ENCODE results near the gene PLPP4. TPM values are rescaled to one million over a fixed set of nuclear protein-coding genes. Genes with fewer than 3 reads are reported as not detected.

PLPP4 gene
- total RNA-seq, 1 experiment from 2014 or later, result not detected

DNA sequence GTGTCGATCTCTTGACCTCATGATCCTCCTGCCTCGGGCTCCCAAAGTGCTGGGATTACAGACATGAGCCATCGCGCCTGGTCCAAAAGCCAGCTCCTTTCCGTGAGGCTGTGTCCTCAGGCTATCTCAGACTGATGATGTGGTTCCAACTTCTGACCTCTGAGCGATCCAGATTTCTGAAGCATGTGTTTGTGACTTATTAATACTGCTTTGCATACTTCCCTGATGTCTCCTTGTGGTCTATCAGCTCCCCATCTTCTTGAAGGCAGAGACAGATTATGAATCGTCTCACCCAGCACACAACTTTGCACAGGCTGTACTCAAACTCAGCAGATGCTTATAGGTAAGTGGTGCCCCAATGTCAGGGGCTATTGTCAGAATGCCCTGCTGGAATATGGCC is 2.0 kb upstream of the PLPP4 start:
- TF ChIP-seq, protein P1, sequence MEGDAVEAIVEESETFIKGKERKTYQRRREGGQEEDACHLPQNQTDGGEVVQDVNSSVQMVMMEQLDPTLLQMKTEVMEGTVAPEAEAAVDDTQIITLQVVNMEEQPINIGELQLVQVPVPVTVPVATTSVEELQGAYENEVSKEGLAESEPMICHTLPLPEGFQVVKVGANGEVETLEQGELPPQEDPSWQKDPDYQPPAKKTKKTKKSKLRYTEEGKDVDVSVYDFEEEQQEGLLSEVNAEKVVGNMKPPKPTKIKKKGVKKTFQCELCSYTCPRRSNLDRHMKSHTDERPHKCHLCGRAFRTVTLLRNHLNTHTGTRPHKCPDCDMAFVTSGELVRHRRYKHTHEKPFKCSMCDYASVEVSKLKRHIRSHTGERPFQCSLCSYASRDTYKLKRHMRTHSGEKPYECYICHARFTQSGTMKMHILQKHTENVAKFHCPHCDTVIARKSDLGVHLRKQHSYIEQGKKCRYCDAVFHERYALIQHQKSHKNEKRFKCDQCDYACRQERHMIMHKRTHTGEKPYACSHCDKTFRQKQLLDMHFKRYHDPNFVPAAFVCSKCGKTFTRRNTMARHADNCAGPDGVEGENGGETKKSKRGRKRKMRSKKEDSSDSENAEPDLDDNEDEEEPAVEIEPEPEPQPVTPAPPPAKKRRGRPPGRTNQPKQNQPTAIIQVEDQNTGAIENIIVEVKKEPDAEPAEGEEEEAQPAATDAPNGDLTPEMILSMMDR (conservative IDR thresholded peaks at IDR 0.05), result no peak
- Histone ChIP-seq H3K79me1 (ENCODE audit: insufficient read depth, low read depth, low read length, poor library complexity, severe bottlenecking) (no peaks in the 10 kb centered on the region), H2BK5ac (ENCODE audit: insufficient read length, low read length) (no peak overlapping the region), H3K9ac (ENCODE audit: extremely low read depth, insufficient read length, low read length) (no peak overlapping the region), H3K9me3 (ENCODE audit: control insufficient read depth, low read depth, low read length) (no peaks in the 10 kb centered on the region), H3T11ph (ENCODE audit: low read length) (no peak overlapping the region), H2AFZ (ENCODE audit: low read length) (no peak overlapping the region), H2BK20ac (ENCODE audit: low read depth, low read length, poor library complexity, severe bottlenecking) (no peak overlapping the region), H4K20me1 (ENCODE audit: control insufficient read depth, insufficient read depth, insufficient read length) (no peaks in the 10 kb centered on the region), H4K8ac (replicated peaks; ENCODE audit: insufficient read length, low read depth, low read length) (no peak overlapping the region), H3K27me3 (ENCODE audit: insufficient read depth, low read length) (peaks cover 20% of the 10 kb centered on the region; the same call in 1 of the 2 replicates), H3K18ac (ENCODE audit: insufficient read length, low read depth, low read length) (no peak overlapping the region), H3K56ac (ENCODE audit: insufficient read length, low read depth, low read length) (no peak overlapping the region), H3K27ac (ENCODE audit: insufficient read length, low read depth, low read length) (no peak overlapping the region), H3K14ac (ENCODE audit: insufficient read depth, low read length) (no peak overlapping the region), H2BK120ac (ENCODE audit: low read depth, low read length, poor library complexity, severe bottlenecking) (no peak overlapping the region), H3K4me2 (ENCODE audit: insufficient read depth, insufficient read length, low read length) (no peak overlapping the region), H2BK15ac (ENCODE audit: low read depth, low read length) (no peak overlapping the region), H4K5ac (ENCODE audit: insufficient read length, low read depth, low read length) (no peak overlapping the region), H2BK12ac (ENCODE audit: insufficient read length, low read depth, low read length) (no peak overlapping the region), H3K23ac (ENCODE audit: insufficient read length, low read depth, low read length) (no peak overlapping the region), H3K79me2 (ENCODE audit: insufficient read depth, low read length) (no peaks in the 10 kb centered on the region), H4K91ac (ENCODE audit: insufficient read length, low read depth, low read length) (no peak overlapping the region), H3K23me2 (ENCODE audit: insufficient read length, low read depth, low read length, poor library complexity, severe bottlenecking) (peaks cover 11% of the 10 kb centered on the region), H3K4me1 (ENCODE audit: insufficient read depth, low read length) (no peaks in the 10 kb centered on the region), H2AK5ac (ENCODE audit: insufficient read length, low read length) (no peak overlapping the region), H3K4ac (ENCODE audit: low read depth, low read length) (no peak overlapping the region)
- Mint-ChIP-seq H3K4me1 (peaks cover 8 to 12% of the 10 kb centered on the region in 2 experiments), H3K36me3 (ENCODE audit: insufficient read depth in 1 of 3, low read depth in 3 of 3) (no peaks in the 10 kb centered on the region; a peak in 2 of 7 replicates), H3K4me3 (no peak overlapping the region), H3K27ac (no peak overlapping the region), H3K27me3 (ENCODE audit: low read depth) (peaks cover 81% of the 10 kb centered on the region), H3K9me3 (no peaks in the 10 kb centered on the region)
- DNase-seq, result no peak
- no CpG with 5 or more reads among the region's 7 CpGs for WGBS (ENCODE audit: extremely low coverage, insufficient read length, low lambda C conversion rate)

Measured in H9 (cell line).